ENCODE results near the gene AP1B1.
"Not testable (repeated sequence)": the region's sequence is repeated elsewhere in the genome, so short reads cannot be mapped to it uniquely, and the experiment has no call there.

The AP1B1 gene

DNA sequence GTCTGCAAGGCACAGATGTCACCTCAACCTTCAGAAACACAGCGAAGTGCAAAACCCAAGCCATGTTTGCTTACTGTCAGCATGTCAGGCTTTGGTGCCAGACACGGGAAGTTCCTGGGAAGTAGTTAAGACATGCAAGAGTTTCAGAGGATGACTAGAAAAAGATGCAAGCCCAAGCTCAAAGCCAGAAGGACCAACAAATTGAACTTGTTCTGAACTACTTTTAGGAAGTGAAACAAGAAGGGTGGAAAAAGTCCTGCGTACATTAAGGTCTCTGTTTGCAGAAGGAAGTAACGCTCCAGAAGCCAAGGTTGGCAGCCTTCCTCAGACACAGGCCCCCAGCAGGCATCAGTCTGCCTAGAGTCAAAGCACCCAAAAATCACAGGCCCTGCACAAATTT, 2.6 kb downstream of the AP1B1 start:
- DNase-seq, result no peak

- no peak for DNase-seq
Measured at GRCh38 chr22:29385151-29385704, 3.1 kb downstream of the AP1B1 start.

DNA sequence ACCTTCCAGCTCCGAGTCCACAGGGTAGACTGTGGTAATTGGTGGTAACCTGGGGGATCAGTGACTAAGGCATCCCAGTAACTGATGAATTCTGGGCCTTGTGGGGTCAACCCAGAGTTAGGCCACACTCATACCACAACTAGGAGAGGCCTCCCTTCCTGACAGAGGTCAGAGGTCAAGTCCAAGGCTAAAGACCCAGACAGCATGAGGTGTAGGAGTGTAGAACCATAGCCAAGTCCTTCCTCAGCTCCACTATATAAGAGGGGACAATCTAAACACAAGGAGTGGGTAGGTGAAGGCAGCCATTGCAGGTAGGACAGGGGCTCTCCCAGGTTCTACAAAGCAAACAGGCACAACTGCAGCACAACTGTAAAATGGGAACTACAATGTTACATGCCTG, 4.6 kb downstream of the AP1B1 start:
- no peak for DNase-seq

GRCh38 chr22:29382580-29383302, 5.6 kb downstream of the AP1B1 start:
- no peak for DNase-seq

DNA sequence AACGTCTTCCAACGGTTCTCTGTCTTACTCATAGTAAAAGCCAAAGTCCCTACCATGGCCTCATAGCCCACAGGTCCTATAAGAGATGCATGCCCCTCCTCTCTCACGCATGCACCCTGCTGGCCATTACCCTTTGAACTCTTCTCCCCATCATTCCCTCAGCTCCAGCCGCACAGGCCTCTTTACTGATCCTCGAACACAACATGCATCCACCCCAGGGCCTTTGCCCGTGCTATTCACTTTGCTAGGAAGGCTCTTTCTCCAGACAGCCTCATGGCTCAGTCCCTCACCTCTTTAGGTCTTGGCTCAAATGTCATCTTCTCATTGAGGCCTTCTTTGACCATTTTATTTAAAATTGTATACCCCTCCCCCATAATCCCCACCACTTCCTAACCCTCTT, 7.5 kb downstream of the AP1B1 start:
- DNase-seq, result no peak

GRCh38 chr22:29380032-29380781, 8.2 kb downstream of the AP1B1 start:
- DNase-seq, result no peak

- no peak for DNase-seq
Measured at GRCh38 chr22:29379258-29379657, 9.1 kb downstream of the AP1B1 start.

GRCh38 chr22:29377979-29378378, 10.4 kb downstream of the AP1B1 start:
- DNase-seq, result no peak

GRCh38 chr22:29376705-29377104, 11.7 kb downstream of the AP1B1 start:
- DNase-seq, result not testable (repeated sequence)

DNA sequence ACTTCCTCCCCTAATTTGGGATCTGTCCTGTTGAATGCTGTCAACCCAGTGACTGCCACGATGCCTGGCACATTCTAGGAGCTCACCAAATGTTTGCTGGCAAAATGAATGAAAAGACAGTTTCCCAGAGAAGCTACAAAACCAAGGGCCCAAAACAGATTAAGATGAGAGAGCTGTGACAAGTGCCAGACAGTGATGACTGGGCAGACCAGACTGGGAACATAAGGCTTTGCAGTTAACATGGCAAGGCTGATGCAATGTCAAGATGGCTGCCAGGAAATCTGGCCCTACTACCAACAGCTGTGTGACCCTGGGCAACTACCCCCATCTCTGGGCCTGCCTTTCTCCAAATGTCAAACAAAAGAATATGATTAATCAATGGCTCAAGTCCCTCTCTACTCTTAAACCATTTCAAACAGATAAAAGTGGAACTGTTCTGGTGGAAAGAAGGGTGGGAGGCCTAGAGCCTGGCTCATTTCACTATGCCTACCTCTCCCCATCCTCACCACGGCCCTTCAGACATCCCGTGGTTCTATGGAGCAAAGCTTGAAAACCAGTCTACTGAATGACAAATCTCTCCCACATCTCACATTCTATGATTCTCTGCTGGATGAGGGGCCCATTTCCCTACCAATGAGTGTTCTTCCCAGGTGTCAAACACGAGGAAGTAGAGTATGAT, 12.8 kb downstream of the AP1B1 start:
- no peak for DNase-seq

GRCh38 chr22:29374806-29375205, 13.6 kb downstream of the AP1B1 start:
- not testable (repeated sequence) for DNase-seq

- no peak for DNase-seq
Measured at GRCh38 chr22:29374401-29374800, 14.0 kb downstream of the AP1B1 start.

DNA sequence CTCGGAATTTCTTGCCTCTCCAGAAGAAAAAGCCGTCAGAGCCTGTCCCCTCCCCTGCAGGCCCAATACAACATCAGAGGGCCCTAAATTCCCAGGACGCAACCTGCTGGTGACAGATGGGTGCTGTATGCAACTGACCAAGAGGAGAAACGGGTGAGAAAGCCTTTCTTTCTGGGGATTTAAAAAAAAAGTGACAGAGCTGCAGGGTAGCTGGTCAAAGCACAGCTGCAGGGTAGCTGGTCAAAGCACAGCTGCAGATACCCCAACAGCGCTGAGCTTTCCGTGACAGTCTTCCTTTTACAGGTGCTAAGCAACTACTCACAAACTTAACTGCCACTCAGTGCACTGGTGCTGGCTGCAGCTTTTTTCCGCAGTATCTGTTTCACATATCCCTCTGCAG, 17.8 kb downstream of the AP1B1 start:
- no peak for DNase-seq

GRCh38 chr22:29369460-29369859, 18.9 kb downstream of the AP1B1 start:
- no peak for DNase-seq

- DNase-seq, result no peak
Measured at GRCh38 chr22:29359469-29359868, 28.9 kb downstream of the AP1B1 start.

GRCh38 chr22:29357193-29357890, 31.0 kb downstream of the AP1B1 start:
- DNase-seq, result not testable (repeated sequence)

DNA sequence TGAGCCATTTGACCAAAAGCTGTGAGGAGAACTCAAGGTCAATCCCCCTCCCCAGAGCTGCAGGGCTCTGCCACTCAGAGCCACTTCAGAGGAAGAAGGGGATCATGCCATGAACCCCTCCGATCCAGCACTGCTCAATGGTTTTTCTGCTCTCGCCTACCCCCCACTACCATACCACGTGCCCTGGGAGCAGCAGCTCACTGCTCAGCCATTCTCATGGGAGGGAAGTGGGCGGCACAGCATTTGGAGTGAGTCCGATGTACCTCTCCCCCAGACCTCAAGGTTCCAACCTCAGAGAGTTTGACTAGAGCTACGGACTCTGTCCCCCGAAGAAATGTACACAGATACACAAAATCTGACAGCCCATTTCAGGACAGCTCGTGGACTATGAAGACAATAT, 34.5 kb downstream of the AP1B1 start:
- no peak for DNase-seq

DNA sequence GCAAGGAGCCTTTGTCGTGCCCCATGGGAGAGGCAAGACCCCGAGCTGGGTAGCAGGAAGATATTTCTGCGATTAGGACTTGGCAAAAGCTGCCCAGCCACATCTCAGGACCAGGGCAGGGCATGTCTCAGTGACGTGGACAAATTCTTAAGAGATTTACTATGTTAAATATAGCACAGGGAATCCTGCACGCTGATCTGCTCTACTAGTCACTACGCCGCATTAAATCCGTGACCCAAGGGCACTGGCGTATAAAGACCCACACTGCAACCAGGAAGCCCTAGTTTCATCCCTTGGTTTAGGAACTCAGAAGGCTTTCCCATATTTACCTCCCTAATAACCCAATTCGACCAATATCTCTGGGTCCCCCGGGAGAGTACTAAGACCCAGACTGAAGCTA, 35.1 kb downstream of the AP1B1 start:
- DNase-seq, result no peak

DNA sequence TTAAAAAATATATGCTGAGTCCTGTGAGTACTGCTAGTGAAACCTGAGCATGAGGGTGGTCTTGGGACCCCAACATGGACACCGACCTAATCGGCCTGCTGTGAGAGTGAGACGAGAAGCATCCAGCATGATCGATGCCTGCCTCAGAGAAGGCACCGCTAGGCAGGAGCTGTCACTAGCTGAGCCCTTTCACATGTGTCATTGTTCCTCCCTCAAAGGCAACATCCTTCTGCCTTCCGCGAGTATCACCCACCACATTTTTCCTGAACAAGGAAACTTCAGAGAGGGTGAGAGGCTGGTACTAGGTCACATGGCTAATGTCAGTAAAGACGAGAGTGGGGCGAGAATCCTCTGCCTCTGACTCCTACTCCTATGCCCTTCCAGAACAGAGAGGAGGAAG, 35.6 kb downstream of the AP1B1 start:
- no peak for DNase-seq

GRCh38 chr22:29351891-29352290, 36.5 kb downstream of the AP1B1 start:
- DNase-seq, result no peak

GRCh38 chr22:29351042-29351441, 37.3 kb downstream of the AP1B1 start:
- no peak for DNase-seq

GRCh38 chr22:29348956-29349355, 39.4 kb downstream of the AP1B1 start:
- no peak for DNase-seq

DNA sequence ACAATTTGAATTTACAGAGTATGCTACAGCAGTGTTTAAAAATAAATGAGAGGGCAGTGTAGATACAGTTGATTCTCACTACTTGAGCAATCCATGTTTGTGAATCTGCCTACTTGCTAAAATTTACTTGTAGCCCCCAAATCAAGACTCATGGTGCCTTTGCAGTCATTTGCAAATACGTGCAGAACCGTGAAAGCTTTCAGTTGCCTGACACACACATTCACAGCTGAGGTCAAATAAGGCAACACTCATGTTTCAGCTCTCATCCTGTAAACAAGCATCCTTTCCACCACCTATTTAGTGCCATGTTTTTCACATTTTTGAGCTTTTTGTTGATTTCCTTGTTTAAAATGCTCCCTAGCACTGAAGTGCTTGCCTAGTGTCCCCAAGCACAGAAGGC, 40.3 kb downstream of the AP1B1 start:
- no peak for DNase-seq

All from NCI-H774 (cell line).